A549 (cell line): ENCODE results near the gene BCAT1. TPM values are rescaled to one million over a fixed set of nuclear protein-coding genes. Genes with fewer than 3 reads are reported as not detected.

Source experiments
- ATAC-seq, 2 experiments: fragments of 200-7000 bp in 1 of 2; fragments of >200 bp in 1 of 2; cut with Nextera tagmentation in 1 of 2; cut with Tn5 transposase in 1 of 2; 3 replicates each; pipeline versions ENCODE4 v1.8.0 to v1.9.1; 2018 to 2020; ENCODE audit warnings: mild to moderate bottlenecking in 1 of 2, moderate library complexity in 1 of 2
- CTCF ChIA-PET: fragments of 300-600 bp; sonication (Branson Sonifier 250); formaldehyde crosslinking; extraction: SDS; loops from one replicate; lab custom pipeline; 2021; ENCODE audit warnings: antibody characterized with exemption, inconsistent platforms; lab: Yijun Ruan, JAX
- POLR2A ChIA-PET: fragments of 350-600 bp; formaldehyde crosslinking; extraction: SDS; loops from one replicate; lab custom pipeline; 2021; ENCODE audit warnings: antibody characterized with exemption, inconsistent platforms; lab: Yijun Ruan, JAX
- DNase-seq, 2 experiments: peaks; one replicate each; pipeline versions ENCODE4 v3.0.0 to v3.0.0-alpha.2; 2011 to 2016; ENCODE audit warnings: low read depth in 1 of 2, low spot score in 1 of 2
- FAIRE-seq: peaks from 2 replicates; lab custom pipeline; 2011; peaks lifted over from hg19 to GRCh38; lab: Jason Lieb, UNC
- H3K27ac ChIP-seq, 2 experiments: fragments of >200 bp; sonication (Bioruptor Twin); formaldehyde crosslinking; 3 replicates each; pipeline ENCODE4 v1.5.1; 2016 to 2017
- H3K4me1 ChIP-seq: fragments of >200 bp; sonication (Bioruptor Twin); formaldehyde crosslinking; 3 replicates; pipeline ENCODE4 v1.6.1; 2016
- H3K4me2 ChIP-seq: fragments of >200 bp; sonication (Bioruptor Twin); formaldehyde crosslinking; 3 replicates; pipeline ENCODE4 v1.6.1; 2016
- H3K4me3 ChIP-seq: fragments of >200 bp; sonication (Bioruptor Twin); formaldehyde crosslinking; 3 replicates; pipeline ENCODE4 v1.5.1; 2016
- H3K9me3 ChIP-seq: fragments of >200 bp; sonication (Bioruptor Twin); formaldehyde crosslinking; 3 replicates; pipeline ENCODE4 v1.6.1; 2016
- CHD2 ChIP-seq: fragments of 150-350 bp; IDR thresholded peaks from 2 replicates; pipeline ENCODE4 v1.6.1; 2014; ENCODE audit warnings: low read length; ENCODE audit not compliant: partially characterized antibody
- CHD4 ChIP-seq: fragments of 200-600 bp; sonication (generic); IDR thresholded peaks from 2 replicates; pipeline ENCODE4 v1.6.1; 2016; ENCODE audit warnings: antibody characterized with exemption, mild to moderate bottlenecking, borderline replicate concordance
- EP300 ChIP-seq, 2 experiments: fragments of >200 bp; sonication (Bioruptor Twin); formaldehyde crosslinking; IDR thresholded peaks; 2 replicates in 1 of 2; 3 replicates in 1 of 2; pipeline ENCODE4 v1.6.1; 2016 to 2017
- ESRRA ChIP-seq: fragments of 150-350 bp; IDR thresholded peaks from 2 replicates; pipeline ENCODE4 v1.6.1; 2014; ENCODE audit warnings: mild to moderate bottlenecking, low read length, borderline replicate concordance
- FOSL2 ChIP-seq, 2 experiments: fragments of 450-650 bp in 1 of 2; fragments of >200 bp in 1 of 2; sonication (Bioruptor Twin) in 1 of 2; formaldehyde crosslinking; IDR thresholded peaks; 2 replicates each; pipeline versions ENCODE4 v1.5.0 to v1.6.1; 2016 to 2020; ENCODE audit warnings: mild to moderate bottlenecking in 1 of 2, moderate library complexity in 1 of 2
- FOXS1 ChIP-seq: fragments of 250-450 bp; sonication (Bioruptor Pico); IDR thresholded peaks from 2 replicates; pipeline ENCODE4 v1.5.0; 2020; ENCODE audit warnings: mild to moderate bottlenecking, moderate library complexity
- HOXB5 ChIP-seq: fragments of 250-450 bp; sonication (Bioruptor Pico); IDR thresholded peaks from 2 replicates; pipeline ENCODE4 v1.5.0; 2020; ENCODE audit warnings: mild to moderate bottlenecking, moderate library complexity
- JUN ChIP-seq, 2 experiments: fragments of >200 bp; sonication (Bioruptor Twin); formaldehyde crosslinking; IDR thresholded peaks; 2 replicates in 1 of 2; 3 replicates in 1 of 2; pipeline ENCODE4 v1.6.1; 2016 to 2017
- KDM1A ChIP-seq: fragments of 200-600 bp; sonication (generic); IDR thresholded peaks from 2 replicates; pipeline ENCODE4 v1.6.1; 2016; ENCODE audit warnings: low read depth, mild to moderate bottlenecking
- MAFK ChIP-seq: fragments of 450-650 bp; IDR thresholded peaks from 2 replicates; pipeline ENCODE4 v1.6.1; 2014; ENCODE audit not compliant: partially characterized antibody
- MYC ChIP-seq: IDR thresholded peaks from 2 replicates; pipeline ENCODE4 v1.6.1; 2012; ENCODE audit warnings: mild to moderate bottlenecking, inconsistent platforms, low read length, improper control_type of control experiment, borderline replicate concordance
- NPAS2 ChIP-seq: fragments of 250-450 bp; sonication (Bioruptor Pico); IDR thresholded peaks from 2 replicates; pipeline ENCODE4 v1.8.0; 2022; ENCODE audit warnings: mild to moderate bottlenecking, moderate library complexity, borderline replicate concordance
- NR3C1 ChIP-seq: fragments of >200 bp; sonication (Bioruptor Twin); formaldehyde crosslinking; IDR thresholded peaks from 3 replicates; pipeline ENCODE4 v1.6.1; 2017
- PHF8 ChIP-seq: fragments of 200-600 bp; sonication (generic); IDR thresholded peaks from 2 replicates; pipeline ENCODE4 v1.6.1; 2016; ENCODE audit warnings: low read depth, mild to moderate bottlenecking, antibody characterized with exemption, moderate library complexity, borderline replicate concordance
- POLR2A ChIP-seq: IDR thresholded peaks from 2 replicates; pipeline ENCODE4 v1.6.1; 2012; ENCODE audit warnings: mild to moderate bottlenecking, low read length
- RARB ChIP-seq: fragments of 250-450 bp; sonication (Bioruptor Pico); IDR thresholded peaks from 2 replicates; pipeline ENCODE4 v1.8.0; 2021; ENCODE audit warnings: mild to moderate bottlenecking, moderate library complexity
- ZSCAN20 ChIP-seq: fragments of 250-450 bp; sonication (Bioruptor Pico); IDR thresholded peaks from 2 replicates; pipeline ENCODE4 v1.8.0; 2022; ENCODE audit warnings: mild to moderate bottlenecking, moderate library complexity
- WGBS: methylation state at CpG from one replicate; pipeline ENCODE4 v1.1.6; 2017; ENCODE audit errors: missing lambda C conversion rate; 5-methylcytosine and 5-hydroxymethylcytosine counted together
- polyA plus RNA-seq, 4 experiments: library from polyadenylated mRNA; depleted of rRNA in 3 of 4; stranded (reverse); fragments of >200 nt; fragmentation: RNase III in 1 of 4; extraction: RNeasy Plus Mini Kit Qiagen cat#74134 plus additional on column Dnase treatment in 1 of 4; gene quantifications; 2 replicates in 3 of 4; 3 replicates in 1 of 4; pipeline ENCODE4 v1.2.3, GENCODE V29; 2011 to 2017
- TF ChIP-seq, protein P1 (sequence below): IDR thresholded peaks from 2 replicates; pipeline ENCODE4 v1.6.1; 2012
- TF ChIP-seq, protein P2 (sequence below): IDR thresholded peaks from 2 replicates; pipeline ENCODE4 v1.6.1; 2012
- TF ChIP-seq, protein P3 (sequence below): fragments of 150-350 bp; IDR thresholded peaks from 2 replicates; pipeline ENCODE4 v1.6.1; 2014; ENCODE audit warnings: low read depth, mild to moderate bottlenecking, low read length
- TF ChIP-seq, protein P4 (sequence below): fragments of 450-650 bp; IDR thresholded peaks from 2 replicates; pipeline ENCODE4 v1.6.1; 2014; ENCODE audit warnings: antibody characterized with exemption

The BCAT1 gene
- polyA plus RNA-seq, 2 of the 4 experiments (the other 2 are of a cell fraction): 10.5 to 14.6 TPM

DNA sequence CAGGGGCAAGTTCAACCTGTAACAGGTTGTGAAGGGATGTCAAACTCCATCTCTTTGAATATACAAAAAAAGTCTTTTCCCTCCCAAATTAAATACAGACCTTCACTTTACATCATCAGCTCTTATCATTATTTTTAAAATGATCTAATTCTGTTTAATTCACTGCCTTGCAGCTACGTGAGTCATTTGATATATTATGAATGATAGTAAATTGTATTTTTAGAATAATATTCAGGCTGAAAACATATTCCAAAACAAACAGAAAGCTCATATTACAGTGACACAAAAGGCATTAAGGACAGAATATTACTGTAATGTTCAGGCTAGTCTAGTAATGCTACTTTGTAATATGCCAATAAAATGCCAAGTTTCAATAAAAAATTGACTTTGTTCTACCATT is 53.3 kb downstream of the BCAT1 start (continued):
- TF ChIP-seq, protein P1, sequence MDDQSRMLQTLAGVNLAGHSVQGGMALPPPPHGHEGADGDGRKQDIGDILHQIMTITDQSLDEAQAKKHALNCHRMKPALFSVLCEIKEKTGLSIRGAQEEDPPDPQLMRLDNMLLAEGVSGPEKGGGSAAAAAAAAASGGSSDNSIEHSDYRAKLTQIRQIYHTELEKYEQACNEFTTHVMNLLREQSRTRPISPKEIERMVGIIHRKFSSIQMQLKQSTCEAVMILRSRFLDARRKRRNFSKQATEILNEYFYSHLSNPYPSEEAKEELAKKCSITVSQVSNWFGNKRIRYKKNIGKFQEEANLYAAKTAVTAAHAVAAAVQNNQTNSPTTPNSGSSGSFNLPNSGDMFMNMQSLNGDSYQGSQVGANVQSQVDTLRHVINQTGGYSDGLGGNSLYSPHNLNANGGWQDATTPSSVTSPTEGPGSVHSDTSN: no peak
- TF ChIP-seq, protein P2, sequence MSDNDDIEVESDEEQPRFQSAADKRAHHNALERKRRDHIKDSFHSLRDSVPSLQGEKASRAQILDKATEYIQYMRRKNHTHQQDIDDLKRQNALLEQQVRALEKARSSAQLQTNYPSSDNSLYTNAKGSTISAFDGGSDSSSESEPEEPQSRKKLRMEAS: no peak
- no peak for TF ChIP-seq FOSL2 (IDR thresholded peaks at IDR 0.05)
- TF ChIP-seq FOSL2 (CRISPR knock-in tag; IDR thresholded peaks at IDR 0.05): no peak
- TF ChIP-seq JUN (IDR thresholded peaks at IDR 0.05): no peak
- no peak for TF ChIP-seq EP300 (IDR thresholded peaks at IDR 0.05)
- TF ChIP-seq ZSCAN20 (CRISPR knock-in tag): no peak

DNA sequence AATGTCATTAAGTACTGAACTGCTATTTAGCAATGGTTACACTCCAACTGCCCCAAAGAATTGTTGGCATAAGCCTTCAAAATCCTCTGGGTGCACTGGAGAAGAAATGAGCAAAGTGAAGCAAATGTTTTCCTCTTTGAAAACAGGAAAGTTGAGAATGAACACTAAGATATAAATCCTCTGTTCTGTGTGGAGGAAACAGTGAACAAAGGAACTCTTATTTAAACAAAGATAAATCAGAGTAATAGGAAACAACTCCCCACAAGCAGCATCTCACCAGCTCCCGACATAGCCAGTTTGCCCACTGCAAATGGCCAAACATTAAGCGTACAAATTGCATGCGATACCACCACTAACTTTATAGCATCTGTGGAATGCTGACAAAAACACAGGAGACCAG is 54.0 kb downstream of the BCAT1 start:
- POLR2A ChIA-PET: no interaction called here
- CTCF ChIA-PET: interaction anchor here (1.2 kb wide), 1 partner anchor 9 kb away, joined by 3 read pairs; no protein-coding TSS in a partner anchor
- no peak for TF ChIP-seq RARB (CRISPR knock-in tag)
- TF ChIP-seq CHD2: no peak
- no peak for TF ChIP-seq KDM1A
- Histone ChIP-seq H3K4me2 (no peak overlapping the region), H3K4me3 (no peak overlapping the region), H3K9me3 (no peaks in the 10 kb centered on the region), H3K4me1 (no peaks in the 10 kb centered on the region), H3K27ac (no peak overlapping the region)
- DNase-seq (no peak), FAIRE-seq (no peak), ATAC-seq (no peak)
- 75% methylated on average over 3 of the region's 3 CpGs for WGBS

DNA sequence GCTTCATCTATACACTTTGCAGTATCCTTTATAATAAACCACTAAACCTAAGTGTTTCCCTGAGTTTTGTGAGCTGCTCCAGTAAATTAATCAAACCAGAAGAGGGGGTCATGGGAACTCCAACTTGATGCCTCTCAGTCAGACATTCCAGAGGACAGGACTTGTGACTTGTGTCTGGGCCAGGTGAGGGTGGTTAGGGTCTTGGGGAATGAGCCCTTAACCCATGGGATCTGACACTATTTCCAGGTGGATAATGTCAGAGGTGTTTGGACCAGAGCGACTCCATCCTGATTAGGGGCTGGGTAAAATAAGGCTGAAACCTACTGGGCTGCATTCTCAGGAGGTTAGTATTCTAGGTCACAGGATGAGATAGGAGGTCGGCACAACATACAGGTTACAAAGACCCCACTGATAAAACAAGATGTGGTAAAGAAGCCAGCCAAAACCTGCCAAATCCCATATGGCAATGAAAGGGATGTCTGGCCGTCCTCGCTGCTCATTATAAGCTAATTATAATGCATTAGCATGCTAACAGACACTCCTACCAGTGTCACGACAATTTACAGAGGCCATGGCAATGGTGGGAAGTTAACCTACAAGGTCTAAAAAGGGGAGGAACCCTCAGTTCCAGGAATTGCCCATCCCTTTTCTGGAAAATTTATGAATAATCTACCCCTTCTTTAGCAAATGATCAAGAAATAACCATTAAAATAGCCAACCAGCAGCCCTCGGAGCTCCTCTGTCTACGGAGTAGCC is 58.7 kb downstream of the BCAT1 start:
- no peak overlapping the region for H3K27ac ChIP-seq
- no peak overlapping the region for H3K4me2 ChIP-seq
- TF ChIP-seq JUN (IDR thresholded peaks at IDR 0.05) (no peak), NR3C1 (no peak), EP300 (IDR thresholded peaks at IDR 0.05) (no peak), HOXB5 (CRISPR knock-in tag) (no peak), POLR2A (no peak), MYC (no peak), NPAS2 (CRISPR knock-in tag) (no peak), KDM1A (no peak), ESRRA (no peak), PHF8 (no peak), FOXS1 (no peak), MAFK (no peak), CHD4 (no peak)
- TF ChIP-seq, protein P3, sequence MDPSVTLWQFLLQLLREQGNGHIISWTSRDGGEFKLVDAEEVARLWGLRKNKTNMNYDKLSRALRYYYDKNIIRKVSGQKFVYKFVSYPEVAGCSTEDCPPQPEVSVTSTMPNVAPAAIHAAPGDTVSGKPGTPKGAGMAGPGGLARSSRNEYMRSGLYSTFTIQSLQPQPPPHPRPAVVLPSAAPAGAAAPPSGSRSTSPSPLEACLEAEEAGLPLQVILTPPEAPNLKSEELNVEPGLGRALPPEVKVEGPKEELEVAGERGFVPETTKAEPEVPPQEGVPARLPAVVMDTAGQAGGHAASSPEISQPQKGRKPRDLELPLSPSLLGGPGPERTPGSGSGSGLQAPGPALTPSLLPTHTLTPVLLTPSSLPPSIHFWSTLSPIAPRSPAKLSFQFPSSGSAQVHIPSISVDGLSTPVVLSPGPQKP: no peak
- TF ChIP-seq, protein P2: no peak
- TF ChIP-seq, protein P1: no peak
- TF ChIP-seq, protein P4, sequence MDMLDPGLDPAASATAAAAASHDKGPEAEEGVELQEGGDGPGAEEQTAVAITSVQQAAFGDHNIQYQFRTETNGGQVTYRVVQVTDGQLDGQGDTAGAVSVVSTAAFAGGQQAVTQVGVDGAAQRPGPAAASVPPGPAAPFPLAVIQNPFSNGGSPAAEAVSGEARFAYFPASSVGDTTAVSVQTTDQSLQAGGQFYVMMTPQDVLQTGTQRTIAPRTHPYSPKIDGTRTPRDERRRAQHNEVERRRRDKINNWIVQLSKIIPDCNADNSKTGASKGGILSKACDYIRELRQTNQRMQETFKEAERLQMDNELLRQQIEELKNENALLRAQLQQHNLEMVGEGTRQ: no peak
- no peaks in the 10 kb centered on the region for H3K4me1 ChIP-seq
- CTCF ChIA-PET: no interaction called here
- FAIRE-seq (no peak), ATAC-seq (no peak), DNase-seq (no peak)
- POLR2A ChIA-PET: no interaction called here
- 84% methylated on average over 7 of the region's 7 CpGs for WGBS
- no peak overlapping the region for H3K4me3 ChIP-seq
- H3K9me3 ChIP-seq: no peaks in the 10 kb centered on the region
